SH-SY5Y (cell line): ENCODE measurements around the gene SCD5.

Experiments used
- GATA2 ChIP-seq: IDR thresholded peaks from 2 replicates; pipeline ENCODE4 v1.6.1; 2011; ENCODE audit warnings: mild to moderate bottlenecking, low read depth, low read length
- GATA3 ChIP-seq: IDR thresholded peaks from 2 replicates; pipeline ENCODE4 v1.6.1; 2011; ENCODE audit warnings: low read depth, mild to moderate bottlenecking, low read length, moderate library complexity

- no peak for TF ChIP-seq GATA2
- no peak for TF ChIP-seq GATA3
Measured at GRCh38 chr4:82666970-82667665, 131.5 kb downstream of the SCD5 start.
